Endothelial cell of umbilical vein (primary cell): ENCODE data around the gene AUH. TPM values are rescaled to one million over a fixed set of nuclear protein-coding genes. Genes with fewer than 3 reads are reported as not detected.

Experiments
- BruUV-seq: library from RNA; stranded (reverse); fragments of 400-500 nt; replicated peaks from 2 replicates; lab custom pipeline; 2021; lab: Mats Ljungman, UMichigan
- CTCF ChIA-PET: fragments of 300-600, 350-600 bp; sonication (Branson Sonifier 250); formaldehyde crosslinking; loops from one replicate; lab custom pipeline; 2021; ENCODE audit warnings: antibody characterized with exemption, inconsistent platforms; lab: Charles Lee
- POLR2A ChIA-PET: fragments of 300-600, 350-600 bp; sonication (Branson Sonifier 250); formaldehyde crosslinking; loops from one replicate; lab custom pipeline; 2021; ENCODE audit warnings: antibody characterized with exemption, inconsistent platforms; lab: Charles Lee
- DNase-seq: peaks from one replicate; pipeline ENCODE4 v3.0.0-alpha.2; 2011; ENCODE audit warnings: low read depth, low spot score
- FAIRE-seq: peaks from 2 replicates; lab custom pipeline; 2011; peaks lifted over from hg19 to GRCh38; lab: Jason Lieb, UNC
- H2AFZ ChIP-seq: 2 replicates; pipeline ENCODE4 v1.6.0; 2012; ENCODE audit warnings: low read depth, low read length, control low read depth, inconsistent platforms
- H3K27ac ChIP-seq: 2 replicates; pipeline ENCODE4 v1.5.1; 2011; ENCODE audit warnings: low read depth, mild to moderate bottlenecking, control low read depth, low read length, moderate library complexity; ENCODE audit not compliant: insufficient read depth
- H3K27me3 ChIP-seq, 2 experiments: 2 replicates each; pipeline versions ENCODE4 v1.6.0 to v1.6.1; 2011; ENCODE audit warnings: low read length in 2 of 2, mixed read lengths in 1 of 2; ENCODE audit not compliant: control insufficient read depth in 2 of 2, insufficient read depth in 2 of 2
- H3K36me3 ChIP-seq, 2 experiments: 2 replicates in 1 of 2; 3 replicates in 1 of 2; pipeline ENCODE4 v1.5.1; 2011; ENCODE audit warnings: low read length in 2 of 2, mild to moderate bottlenecking in 1 of 2, moderate library complexity in 1 of 2; ENCODE audit not compliant: control insufficient read depth in 2 of 2, insufficient read depth in 2 of 2; ENCODE audit errors: extremely low read depth in 1 of 2
- H3K4me1 ChIP-seq: 3 replicates; pipeline ENCODE4 v1.5.1; 2011; ENCODE audit warnings: mild to moderate bottlenecking, low read length; ENCODE audit not compliant: control insufficient read depth, insufficient read depth; ENCODE audit errors: extremely low read depth
- H3K4me2 ChIP-seq: 2 replicates; pipeline ENCODE4 v1.6.1; 2011; ENCODE audit warnings: low read length, control low read depth, mixed read lengths; ENCODE audit not compliant: insufficient read depth
- H3K4me3 ChIP-seq, 3 experiments: fragments of 200-600 bp in 1 of 3; sonication (generic), shearing (Covaris generic) in 1 of 3; replicated peaks in 1 of 3; 2 replicates each; pipeline ENCODE4 v1.5.1; 2011 to 2016; ENCODE audit warnings: control low read depth in 3 of 3, low read length in 3 of 3, mild to moderate bottlenecking in 2 of 3, inconsistent platforms in 1 of 3, low read depth in 1 of 3, moderate library complexity in 1 of 3; ENCODE audit not compliant: insufficient read depth in 1 of 3
- H3K79me2 ChIP-seq: 2 replicates; pipeline ENCODE4 v1.6.0; 2012; ENCODE audit warnings: low read length, inconsistent platforms; ENCODE audit not compliant: control insufficient read depth, insufficient read depth
- H3K9ac ChIP-seq: replicated peaks from 2 replicates; pipeline ENCODE3; 2011; ENCODE audit warnings: low read length, control low read depth; ENCODE audit not compliant: insufficient read depth; ENCODE audit errors: extremely low read depth
- H3K9me1 ChIP-seq: replicated peaks from 3 replicates; pipeline ENCODE4 v1.6.0; 2011; ENCODE audit warnings: mild to moderate bottlenecking, low read length; ENCODE audit not compliant: control insufficient read depth, insufficient read depth; ENCODE audit errors: extremely low read depth
- H3K9me3 ChIP-seq: replicated peaks from 2 replicates; pipeline ENCODE4 v1.5.1; 2012; ENCODE audit warnings: low read length, inconsistent platforms; ENCODE audit not compliant: control insufficient read depth, insufficient read depth
- H4K20me1 ChIP-seq: replicated peaks from 2 replicates; pipeline ENCODE3; 2011; ENCODE audit warnings: mild to moderate bottlenecking, low read length; ENCODE audit not compliant: control insufficient read depth, insufficient read depth; ENCODE audit errors: extremely low read depth
- EZH2 ChIP-seq: IDR thresholded peaks from 2 replicates; pipeline ENCODE4 v1.6.1; 2012; ENCODE audit warnings: borderline replicate concordance, low read depth, mild to moderate bottlenecking, moderate library complexity, low read length, inconsistent platforms; ENCODE audit not compliant: severe bottlenecking
- FOS ChIP-seq: IDR thresholded peaks from 2 replicates; pipeline ENCODE4 v1.6.1; 2011; ENCODE audit warnings: mild to moderate bottlenecking, low read length, moderate library complexity, borderline replicate concordance; ENCODE audit not compliant: insufficient read depth
- GATA2 ChIP-seq: IDR thresholded peaks from 2 replicates; pipeline ENCODE4 v1.7.0; 2011; ENCODE audit warnings: low read depth, mild to moderate bottlenecking, moderate library complexity, mixed read lengths, low read length; ENCODE audit not compliant: insufficient read length, insufficient read depth
- JUN ChIP-seq: IDR thresholded peaks from 2 replicates; pipeline ENCODE4 v1.6.1; 2011; ENCODE audit warnings: borderline replicate concordance, low read depth; ENCODE audit not compliant: insufficient read length, insufficient read depth
- MYC ChIP-seq: IDR thresholded peaks from one replicate; pipeline ENCODE4 v1.6.1; 2011; ENCODE audit warnings: mild to moderate bottlenecking, low read depth, low read length
- POLR2A ChIP-seq: IDR thresholded peaks from 2 replicates; pipeline ENCODE4 v1.6.1; 2012; ENCODE audit warnings: low read depth, mild to moderate bottlenecking, control low read depth, low read length
- POLR2AphosphoS5 ChIP-seq: IDR thresholded peaks from 2 replicates; pipeline ENCODE4 v1.6.1; 2012; ENCODE audit warnings: low read depth, mild to moderate bottlenecking, control low read depth, low read length, moderate library complexity; ENCODE audit not compliant: insufficient read depth
- dilution Hi-C: fragments of 300-500 bp; cut with MboI; formaldehyde crosslinking; loops from one replicate; pipeline ENCODE4 v1.15.0; 2019; ENCODE audit warnings: low sequenced_read_pairs; ENCODE audit not compliant: extremely low pct_ligation_motif_present
- intact Hi-C: fragments of 100-400 bp; cut with micrococcal nuclease; formaldehyde crosslinking; loops from one replicate; pipeline ENCODE4 v1.10.0; 2022
- polyA plus RNA-seq, 4 experiments: library from polyadenylated mRNA; depleted of rRNA in 3 of 4; stranded (reverse) in 3 of 4; unstranded in 1 of 4; fragments of >200 nt; gene quantifications; 2 replicates each; pipeline versions ENCODE4 v1.2.1 to v1.2.3, GENCODE V29; 2011 to 2012; ENCODE audit warnings: missing spikeins in 1 of 4
- total RNA-seq: library from RNA; stranded (reverse); gene quantifications from 2 replicates; pipeline ENCODE4 v1.2.3, GENCODE V29; 2021
- TF ChIP-seq, protein P1 (sequence below): IDR thresholded peaks from 2 replicates; pipeline ENCODE4 v1.6.1; 2011; ENCODE audit not compliant: insufficient read depth, insufficient read length
- TF ChIP-seq, protein P2 (sequence below), 2 donors: IDR thresholded peaks; 1 replicate in 1 of 2; 2 replicates in 1 of 2; pipeline ENCODE4 v1.5.1; 2011; ENCODE audit warnings: low read length in 2 of 2, mild to moderate bottlenecking in 2 of 2, moderate library complexity in 2 of 2, control low read depth in 1 of 2, inconsistent platforms in 1 of 2, low read depth in 1 of 2; ENCODE audit not compliant: insufficient read depth in 1 of 2; ENCODE audit errors: extremely low read depth in 1 of 2

The AUH gene
- total and polyA plus RNA-seq, 2 donors (not counting 3 experiments of a cell fraction or from before 2014, with no cell fraction given) = 2.3 to 9.2 TPM

DNA sequence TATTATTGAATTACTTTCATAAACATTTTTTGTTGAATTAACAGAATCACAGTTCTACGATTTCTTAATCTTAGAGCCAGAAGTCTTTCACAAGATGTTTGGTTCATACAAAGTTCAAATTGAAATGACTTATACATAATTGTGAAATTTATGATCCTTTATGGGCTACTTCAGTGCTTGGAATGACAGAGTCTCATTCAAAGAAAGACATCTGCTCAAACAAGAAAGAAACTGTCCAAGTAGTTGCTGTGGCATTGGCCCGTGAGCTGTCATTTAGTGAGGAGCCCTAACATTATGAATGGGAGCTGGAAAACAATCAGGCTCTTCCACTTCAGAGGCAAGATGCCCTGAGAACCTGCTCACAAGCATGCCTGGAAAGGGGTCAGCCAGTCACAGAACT, 63.4 kb downstream of the AUH start:
- no peak overlapping the region for H3K4me2 ChIP-seq
- intact Hi-C loops (no loop called here), dilution Hi-C loops (no loop called here)
- no peaks in the 10 kb centered on the region for H3K9me1 ChIP-seq
- DNase-seq = no peak
- H3K4me1 ChIP-seq = peaks cover 9% of the 10 kb centered on the region
- no peaks in the 10 kb centered on the region for H3K79me2 ChIP-seq
- no peak overlapping the region for H3K4me3 ChIP-seq
- CTCF ChIA-PET = interaction anchor here (0.6 to 1.1 kb wide), 3 partner anchors 9 to 249 kb away, joined by 3 read pairs; no protein-coding TSS in a partner anchor
- no peaks in the 10 kb centered on the region for H3K27me3 ChIP-seq
- no peak overlapping the region for H2AFZ ChIP-seq
- H3K9ac ChIP-seq = no peak overlapping the region
- H3K27ac ChIP-seq = no peak overlapping the region
- H4K20me1 ChIP-seq = no peaks in the 10 kb centered on the region
- TF ChIP-seq FOS (no peak), EZH2 (no peak), POLR2AphosphoS5 (no peak), MYC (no peak), POLR2A (no peak), GATA2 (no peak), JUN (no peak)
- TF ChIP-seq, protein P1, sequence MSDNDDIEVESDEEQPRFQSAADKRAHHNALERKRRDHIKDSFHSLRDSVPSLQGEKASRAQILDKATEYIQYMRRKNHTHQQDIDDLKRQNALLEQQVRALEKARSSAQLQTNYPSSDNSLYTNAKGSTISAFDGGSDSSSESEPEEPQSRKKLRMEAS = no peak
- TF ChIP-seq, protein P2, sequence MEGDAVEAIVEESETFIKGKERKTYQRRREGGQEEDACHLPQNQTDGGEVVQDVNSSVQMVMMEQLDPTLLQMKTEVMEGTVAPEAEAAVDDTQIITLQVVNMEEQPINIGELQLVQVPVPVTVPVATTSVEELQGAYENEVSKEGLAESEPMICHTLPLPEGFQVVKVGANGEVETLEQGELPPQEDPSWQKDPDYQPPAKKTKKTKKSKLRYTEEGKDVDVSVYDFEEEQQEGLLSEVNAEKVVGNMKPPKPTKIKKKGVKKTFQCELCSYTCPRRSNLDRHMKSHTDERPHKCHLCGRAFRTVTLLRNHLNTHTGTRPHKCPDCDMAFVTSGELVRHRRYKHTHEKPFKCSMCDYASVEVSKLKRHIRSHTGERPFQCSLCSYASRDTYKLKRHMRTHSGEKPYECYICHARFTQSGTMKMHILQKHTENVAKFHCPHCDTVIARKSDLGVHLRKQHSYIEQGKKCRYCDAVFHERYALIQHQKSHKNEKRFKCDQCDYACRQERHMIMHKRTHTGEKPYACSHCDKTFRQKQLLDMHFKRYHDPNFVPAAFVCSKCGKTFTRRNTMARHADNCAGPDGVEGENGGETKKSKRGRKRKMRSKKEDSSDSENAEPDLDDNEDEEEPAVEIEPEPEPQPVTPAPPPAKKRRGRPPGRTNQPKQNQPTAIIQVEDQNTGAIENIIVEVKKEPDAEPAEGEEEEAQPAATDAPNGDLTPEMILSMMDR (IDR thresholded peaks at IDR 0.05; ENCODE audit: extremely low read depth in 1 of 2, insufficient read depth in 1 of 2, low read depth in 1 of 2, low read length in 2 of 2) = no peak
- peaks cover 0 to 3% of the 10 kb centered on the region in 2 experiments for H3K36me3 ChIP-seq
- no peak for FAIRE-seq
- H3K9me3 ChIP-seq = no peaks in the 10 kb centered on the region
- BruUV-seq = no TSS peak
- POLR2A ChIA-PET = no interaction called here
